Ovary (tissue), 3 donors: ENCODE data around the gene DKKL1.

ENCODE experiments used
- EP300 ChIP-seq: sonication (generic); formaldehyde crosslinking; IDR thresholded peaks from one replicate; pipeline ENCODE4 v1.6.1; 2017; ENCODE audit warnings: antibody characterized with exemption
- POLR2A ChIP-seq: fragments of 450-650 bp; IDR thresholded peaks from one replicate; pipeline ENCODE4 v1.6.1; 2017; ENCODE audit warnings: antibody characterized with exemption, mild to moderate bottlenecking, moderate library complexity
- TF ChIP-seq, protein P1 (sequence below), 3 donors: fragments of 450-650 bp in 2 of 3; fragments of 200-600 bp in 1 of 3; IDR thresholded peaks; one replicate each; pipeline versions ENCODE4 v1.5.1 to v1.8.0; 2016 to 2022; ENCODE audit warnings: antibody characterized with exemption in 3 of 3, mild to moderate bottlenecking in 1 of 3
- donor health status: DM: no; HTN: no; CAD: no.

DNA sequence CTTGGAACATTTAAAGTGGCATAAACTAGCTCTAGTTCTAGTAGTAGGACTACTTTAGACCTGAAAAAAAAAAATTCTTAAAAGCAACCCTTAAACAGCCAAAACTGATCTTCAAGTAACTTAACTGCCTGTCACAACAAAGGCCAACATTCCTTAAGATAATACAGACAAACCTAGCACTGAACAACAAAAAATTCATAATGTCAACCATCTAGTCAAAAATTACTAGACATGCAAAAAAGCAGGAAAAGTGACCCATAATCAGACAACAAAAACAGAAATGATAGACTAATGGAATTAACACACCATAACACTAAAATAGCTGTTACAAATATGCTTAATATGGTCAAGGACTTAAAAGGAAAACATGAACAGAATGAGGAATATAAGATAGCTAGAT, 45.4 kb upstream of the DKKL1 start:
- TF ChIP-seq, protein P1, sequence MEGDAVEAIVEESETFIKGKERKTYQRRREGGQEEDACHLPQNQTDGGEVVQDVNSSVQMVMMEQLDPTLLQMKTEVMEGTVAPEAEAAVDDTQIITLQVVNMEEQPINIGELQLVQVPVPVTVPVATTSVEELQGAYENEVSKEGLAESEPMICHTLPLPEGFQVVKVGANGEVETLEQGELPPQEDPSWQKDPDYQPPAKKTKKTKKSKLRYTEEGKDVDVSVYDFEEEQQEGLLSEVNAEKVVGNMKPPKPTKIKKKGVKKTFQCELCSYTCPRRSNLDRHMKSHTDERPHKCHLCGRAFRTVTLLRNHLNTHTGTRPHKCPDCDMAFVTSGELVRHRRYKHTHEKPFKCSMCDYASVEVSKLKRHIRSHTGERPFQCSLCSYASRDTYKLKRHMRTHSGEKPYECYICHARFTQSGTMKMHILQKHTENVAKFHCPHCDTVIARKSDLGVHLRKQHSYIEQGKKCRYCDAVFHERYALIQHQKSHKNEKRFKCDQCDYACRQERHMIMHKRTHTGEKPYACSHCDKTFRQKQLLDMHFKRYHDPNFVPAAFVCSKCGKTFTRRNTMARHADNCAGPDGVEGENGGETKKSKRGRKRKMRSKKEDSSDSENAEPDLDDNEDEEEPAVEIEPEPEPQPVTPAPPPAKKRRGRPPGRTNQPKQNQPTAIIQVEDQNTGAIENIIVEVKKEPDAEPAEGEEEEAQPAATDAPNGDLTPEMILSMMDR (IDR thresholded peaks at IDR 0.05) = no peak
- no peak for TF ChIP-seq POLR2A
- TF ChIP-seq EP300 = no peak
